ENCODE results near the gene DNM2.
"Not testable (repeated sequence)": the region's sequence is repeated elsewhere in the genome, so short reads cannot be mapped to it uniquely, and the experiment has no call there.

DNM2 gene

DNA sequence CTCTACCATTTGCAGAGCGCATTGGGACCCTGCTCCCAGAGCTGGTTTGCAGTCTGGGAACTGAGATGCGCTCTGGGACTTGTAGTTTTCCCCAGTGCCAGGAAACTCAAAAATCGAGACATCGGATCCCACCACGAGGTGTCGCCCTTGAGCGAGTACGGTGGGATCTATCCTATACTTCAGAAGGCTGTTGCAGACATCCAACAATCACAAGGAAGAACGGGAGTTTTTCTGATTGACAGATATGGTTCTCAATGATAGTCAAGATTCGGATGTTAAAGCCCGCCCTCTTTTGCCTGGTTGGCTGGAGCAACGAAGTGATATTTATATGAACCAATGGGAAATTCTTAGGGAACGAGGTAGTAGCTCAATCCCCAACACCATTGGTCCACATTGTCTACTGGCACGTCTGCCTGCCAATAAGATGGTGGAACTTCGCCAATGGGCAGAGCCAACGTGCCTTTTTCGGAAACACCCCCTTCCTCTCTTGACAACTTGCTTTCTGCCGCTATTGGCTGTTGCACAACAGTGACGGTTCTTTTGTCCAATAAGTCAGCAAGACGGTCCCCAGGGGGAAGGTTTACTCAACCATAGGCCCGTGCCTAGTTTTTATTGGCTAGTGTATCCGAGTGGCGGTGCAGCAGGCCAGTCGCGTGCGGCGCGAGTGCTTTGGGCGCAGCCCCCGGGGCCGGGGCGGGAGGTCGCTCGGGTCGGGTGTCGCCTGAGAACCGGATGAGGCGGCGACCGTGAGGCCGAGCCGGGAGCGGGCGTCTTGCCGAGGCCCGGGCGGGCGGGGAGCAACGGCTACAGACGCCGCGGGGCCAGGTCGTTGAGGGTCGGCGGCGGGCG lies at the start of gene DNM2:
TSS of gene DNM2 (plus strand) at position 724 of the 849 bp plus-strand sequence. CDS start 164 bp downstream, outside the sequence.
- peak; percentile 100 for DNase-seq

- DNase-seq = no peak
Measured at GRCh38 chr19:10669246-10669645, 48.6 kb upstream of the DNM2 start.

GRCh38 chr19:10670182-10670581 lies 47.7 kb upstream of the DNM2 start:
- no peak for DNase-seq

DNA sequence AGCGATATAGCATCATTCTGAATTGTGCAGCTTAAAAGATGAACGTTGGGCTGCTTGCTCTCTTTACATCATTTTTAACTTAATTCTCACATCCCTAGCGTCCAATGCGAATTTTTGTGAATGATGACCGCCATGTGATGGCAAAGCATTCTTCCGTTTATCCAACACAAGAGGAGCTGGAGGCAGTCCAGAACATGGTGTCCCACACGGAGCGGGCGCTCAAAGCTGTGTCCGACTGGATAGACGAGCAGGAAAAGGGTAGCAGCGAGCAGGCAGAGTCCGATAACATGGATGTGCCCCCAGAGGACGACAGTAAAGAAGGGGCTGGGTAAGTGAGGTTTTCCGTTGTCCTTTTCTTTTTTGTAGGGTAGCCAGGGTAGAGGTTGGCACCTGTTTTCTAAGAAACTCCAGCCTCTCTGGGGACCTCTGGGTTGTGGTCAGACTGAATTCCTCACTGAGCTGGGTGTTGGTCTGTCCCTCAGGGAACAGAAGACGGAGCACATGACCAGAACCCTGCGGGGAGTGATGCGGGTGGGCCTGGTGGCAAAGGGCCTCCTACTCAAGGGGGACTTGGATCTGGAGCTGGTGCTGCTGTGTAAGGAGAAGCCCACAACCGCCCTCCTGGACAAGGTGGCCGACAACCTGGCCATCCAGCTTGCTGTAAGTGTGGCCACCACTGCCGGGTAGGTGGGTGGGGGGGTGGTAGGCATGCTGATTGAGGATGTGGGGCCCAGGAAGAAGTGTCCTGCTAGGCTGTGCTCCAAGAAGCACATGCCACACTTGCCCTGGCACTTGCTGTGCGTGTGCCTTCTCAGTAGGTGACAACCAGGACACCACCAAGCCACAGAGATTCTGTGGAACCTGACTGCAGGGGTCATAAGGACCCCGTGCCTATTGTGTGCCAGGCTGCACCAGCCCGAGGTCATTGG lies 46.7 kb upstream of the DNM2 start:
- DNase-seq = no peak

DNA sequence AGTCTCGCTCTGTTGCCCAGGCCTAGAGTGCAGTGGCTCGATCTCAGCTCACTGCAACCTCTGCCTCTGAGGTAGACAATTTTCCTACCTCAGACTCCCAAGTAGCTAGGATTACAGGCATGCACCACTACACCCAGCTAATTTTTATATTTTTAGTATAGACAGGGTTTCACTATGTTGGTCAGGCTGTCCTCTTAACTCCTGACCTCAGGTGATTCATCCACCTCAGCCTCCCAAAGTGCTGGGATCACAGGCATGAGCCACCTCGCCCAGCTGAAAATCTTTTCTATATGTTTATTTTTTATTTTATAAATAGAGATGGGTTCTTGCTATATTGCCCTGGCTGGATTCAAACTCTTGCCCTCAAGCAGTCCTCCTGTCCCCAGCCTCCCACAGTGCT lies 46.0 kb upstream of the DNM2 start:
- not testable (repeated sequence) for DNase-seq

GRCh38 chr19:10675214-10675613 lies 42.7 kb upstream of the DNM2 start:
- not testable (repeated sequence) for DNase-seq

- no peak for DNase-seq
Measured at GRCh38 chr19:10677751-10678150, 40.1 kb upstream of the DNM2 start.

DNA sequence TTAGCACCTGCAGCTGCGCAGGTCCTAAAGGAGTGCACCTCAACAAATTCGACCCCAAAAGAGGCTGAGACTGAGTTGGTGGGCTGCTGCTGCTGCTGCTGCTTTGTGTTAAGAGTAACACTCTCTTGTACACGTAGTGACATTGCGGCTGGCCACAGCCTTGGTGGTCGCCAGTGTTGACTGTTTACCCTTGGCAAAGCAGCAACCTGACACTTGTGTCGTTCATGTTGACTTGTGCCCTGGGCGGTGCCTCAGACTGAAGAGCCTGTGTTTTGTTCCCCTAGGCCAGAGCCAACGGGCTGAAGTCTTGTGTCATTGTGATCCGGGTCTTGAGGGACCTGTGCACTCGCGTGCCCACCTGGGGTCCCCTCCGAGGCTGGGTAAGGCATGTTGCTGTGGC lies 39.1 kb upstream of the DNM2 start:
- peak; percentile 32 for DNase-seq

DNA sequence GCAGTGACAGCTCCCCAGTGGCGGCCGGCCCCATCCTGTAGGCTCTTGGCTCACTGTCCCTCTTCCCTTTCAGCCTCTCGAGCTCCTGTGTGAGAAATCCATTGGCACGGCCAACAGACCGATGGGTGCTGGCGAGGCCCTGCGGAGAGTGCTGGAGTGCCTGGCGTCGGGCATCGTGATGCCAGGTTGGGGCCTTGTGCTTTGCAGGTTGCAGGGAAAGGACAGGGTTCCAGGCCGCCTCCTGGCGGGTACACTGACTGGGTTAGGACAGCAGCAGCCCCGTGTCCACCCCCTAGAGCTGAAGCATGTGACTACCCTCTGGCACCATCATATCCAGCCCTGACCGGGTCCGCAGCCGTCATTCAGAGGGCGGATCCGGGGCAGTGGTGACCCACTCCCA lies 38.1 kb upstream of the DNM2 start:
- DNase-seq = no peak

GRCh38 chr19:10680545-10681135 lies 37.2 kb upstream of the DNM2 start:
- no peak for DNase-seq

DNA sequence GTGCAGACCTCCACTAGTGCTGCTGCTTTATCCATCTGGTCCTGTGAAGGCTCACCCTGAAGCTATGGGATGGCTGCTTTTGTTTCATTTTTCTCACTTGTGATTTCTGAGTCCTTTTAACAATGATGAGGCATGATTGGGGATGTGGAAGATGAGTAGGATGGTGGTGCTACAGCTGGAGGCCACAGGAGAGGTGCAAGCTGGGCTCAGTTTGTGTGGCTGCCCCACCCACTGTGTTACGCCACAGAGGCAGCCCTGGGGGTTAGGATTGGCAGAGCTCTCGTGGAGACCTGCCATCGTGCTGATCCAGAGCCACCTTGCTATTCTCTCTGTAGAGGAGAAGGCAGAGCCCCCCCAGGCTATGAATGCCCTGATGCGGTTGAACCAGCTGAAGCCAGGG lies 36.2 kb upstream of the DNM2 start:
- DNase-seq = no peak

GRCh38 chr19:10682397-10683063 lies 35.3 kb upstream of the DNM2 start:
- no peak for DNase-seq

DNA sequence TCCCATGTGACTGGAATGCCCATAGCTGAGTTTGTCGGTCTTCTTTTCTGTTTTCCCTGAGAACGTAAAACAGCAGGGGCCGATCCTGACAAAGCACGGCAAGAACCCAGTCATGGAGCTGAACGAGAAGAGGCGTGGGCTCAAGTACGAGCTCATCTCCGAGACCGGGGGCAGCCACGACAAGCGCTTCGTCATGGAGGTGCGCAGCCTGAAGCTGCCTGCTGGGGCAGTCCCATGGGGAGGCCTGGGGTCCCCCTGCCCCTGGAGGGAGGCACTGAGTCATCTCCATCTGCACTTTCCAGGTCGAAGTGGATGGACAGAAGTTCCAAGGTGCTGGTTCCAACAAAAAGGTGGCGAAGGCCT lies 34.8 kb upstream of the DNM2 start:
- DNase-seq = no peak

- no peak for DNase-seq
Measured at GRCh38 chr19:10683582-10683981, 34.3 kb upstream of the DNM2 start.

GRCh38 chr19:10685210-10685609 lies 32.7 kb upstream of the DNM2 start:
- no peak for DNase-seq

GRCh38 chr19:10686193-10686592 lies 31.7 kb upstream of the DNM2 start:
- no peak for DNase-seq

DNA sequence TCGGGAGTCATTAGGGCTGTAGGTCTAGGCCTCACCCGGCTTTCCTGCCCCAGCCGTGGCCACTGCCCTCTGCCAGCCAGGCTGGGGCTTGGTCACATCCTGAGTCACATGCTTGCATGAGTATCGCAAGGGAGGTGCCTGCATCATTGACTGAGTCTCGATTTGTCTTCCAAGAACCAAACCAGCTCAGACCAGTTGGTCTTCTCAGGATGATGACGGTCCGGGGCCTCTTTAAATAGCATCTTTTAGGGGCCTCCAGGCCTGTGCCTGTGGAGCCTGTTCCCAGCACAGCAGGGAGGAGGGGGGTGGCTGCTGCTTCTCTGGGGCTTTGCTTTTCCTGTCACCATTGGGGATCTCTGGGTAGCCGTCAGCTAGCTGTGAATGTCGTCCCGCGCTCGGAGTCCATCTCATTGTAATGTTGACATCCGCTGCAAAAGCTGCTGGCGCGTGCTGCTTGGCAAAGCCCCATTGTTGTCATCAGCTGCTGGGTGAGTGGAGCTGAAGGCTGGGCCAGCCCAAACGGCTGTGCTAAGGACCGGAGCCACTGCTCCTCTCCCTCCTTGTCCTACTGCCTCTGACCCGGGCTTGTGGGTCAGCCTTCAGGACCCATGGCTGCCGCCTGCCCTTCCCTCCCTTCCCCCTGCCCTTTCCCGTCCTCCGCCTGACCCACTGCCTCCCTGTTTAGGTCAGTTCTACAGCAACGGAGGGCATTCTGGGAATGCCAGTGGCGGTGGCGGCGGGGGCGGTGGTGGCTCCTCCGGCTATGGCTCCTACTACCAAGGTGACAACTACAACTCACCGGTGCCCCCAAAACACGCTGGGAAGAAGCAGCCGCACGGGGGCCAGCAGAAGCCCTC lies 31.0 kb upstream of the DNM2 start:
- no peak for DNase-seq

DNA sequence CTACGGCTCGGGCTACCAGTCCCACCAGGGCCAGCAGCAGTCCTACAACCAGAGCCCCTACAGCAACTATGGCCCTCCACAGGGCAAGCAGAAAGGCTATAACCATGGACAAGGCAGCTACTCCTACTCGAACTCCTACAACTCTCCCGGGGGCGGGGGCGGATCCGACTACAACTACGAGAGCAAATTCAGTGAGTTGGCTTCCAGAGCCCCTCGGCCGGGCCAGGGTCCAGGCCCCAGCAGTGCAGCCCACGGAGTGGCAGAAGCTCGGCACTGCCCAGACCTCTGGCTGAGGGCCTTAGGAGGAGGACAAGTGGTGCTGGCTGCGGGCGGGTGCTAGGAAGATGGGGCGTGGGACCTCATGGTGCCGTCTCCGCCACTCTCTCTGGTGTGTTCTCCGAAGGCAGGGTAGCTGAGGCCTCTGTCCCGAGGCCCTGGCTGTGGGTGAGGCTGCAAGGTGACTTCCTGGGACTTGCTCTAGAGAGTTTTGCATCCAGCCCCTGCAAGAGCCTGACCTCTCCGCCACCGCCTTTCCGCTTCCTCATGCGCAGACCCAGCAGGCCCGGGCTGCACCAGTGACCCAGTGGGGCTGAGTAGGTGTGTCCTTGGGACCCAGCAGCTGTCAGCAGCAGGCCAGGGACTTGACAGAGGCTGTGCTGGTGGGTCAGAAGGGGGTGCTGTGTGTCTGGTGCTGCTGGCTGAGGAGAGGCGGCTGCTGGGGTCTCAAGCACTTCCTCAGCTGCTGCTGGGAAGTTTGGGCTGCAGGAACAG lies 30.2 kb upstream of the DNM2 start:
- DNase-seq = no peak

DNA sequence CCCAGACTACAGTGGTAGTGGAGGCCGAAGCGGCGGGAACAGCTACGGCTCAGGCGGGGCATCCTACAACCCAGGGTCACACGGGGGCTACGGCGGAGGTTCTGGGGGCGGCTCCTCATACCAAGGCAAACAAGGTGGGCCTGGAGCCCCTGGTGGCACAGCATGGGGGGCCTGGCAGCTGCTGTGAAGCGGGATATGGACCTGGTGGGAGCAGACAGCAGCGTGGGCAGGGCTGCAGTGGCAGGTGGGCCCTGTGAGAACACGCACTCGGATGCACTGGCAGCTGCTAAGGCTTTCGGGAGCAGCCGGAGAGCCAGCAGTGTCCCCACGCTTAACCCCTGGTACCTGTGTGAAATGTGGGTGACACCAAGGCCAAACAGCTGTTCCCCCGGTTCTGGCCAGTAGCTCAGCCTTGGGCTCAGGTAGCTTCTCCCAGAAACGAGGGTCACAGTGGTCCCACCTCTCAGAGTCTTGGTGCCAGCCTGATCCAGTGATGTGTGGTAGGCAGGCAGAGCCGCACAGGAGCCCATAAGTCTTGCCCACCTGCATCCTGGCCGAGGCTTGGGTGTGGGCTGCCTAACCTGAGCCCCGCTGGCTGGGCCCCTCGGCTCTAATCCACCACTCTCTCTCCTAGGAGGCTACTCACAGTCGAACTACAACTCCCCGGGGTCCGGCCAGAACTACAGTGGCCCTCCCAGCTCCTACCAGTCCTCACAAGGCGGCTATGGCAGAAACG lies 29.2 kb upstream of the DNM2 start:
- DNase-seq = no peak

GRCh38 chr19:10690341-10690781 lies 27.5 kb upstream of the DNM2 start:
- no peak for DNase-seq
